ENCODE results near the gene PLK2. TPM values are rescaled to one million over a fixed set of nuclear protein-coding genes. Genes with fewer than 3 reads are reported as not detected.

Gene PLK2
- total RNA-seq, 1 donor from 2014 or later = 12.3 TPM

Other genes starting within 250 kb of the PLK2 start
- 0.08 TPM for gene GAPT, start 31.3 kb upstream of the PLK2 start, total RNA-seq
- gene RAB3C, start 123.0 kb upstream of the PLK2 start, total RNA-seq = 0.38 TPM

All from left lobe of liver (tissue), 1 donor.